Measurements from ENCODE around the gene MICAL2.

DNA sequence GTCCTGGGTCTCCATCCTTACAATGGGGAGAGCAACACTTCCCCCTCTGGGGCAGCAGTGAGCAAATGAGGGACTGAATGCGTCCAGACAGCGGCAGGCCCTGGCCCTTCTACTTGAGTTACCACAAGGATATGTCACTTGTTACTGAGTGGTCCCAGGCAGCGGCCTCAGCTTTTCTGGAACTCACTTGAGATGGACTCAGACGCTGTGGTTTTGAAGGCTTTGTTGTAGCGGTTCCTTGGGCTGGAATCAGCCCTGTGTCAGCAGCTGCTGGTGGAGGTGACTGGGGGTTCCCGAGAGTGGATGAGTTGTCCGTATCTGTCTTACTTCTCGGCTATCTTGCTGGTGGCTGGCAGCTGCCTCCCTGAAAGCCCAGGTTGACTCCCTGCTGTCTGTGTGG, 77.0 kb downstream of the MICAL2 start:
- TF ChIP-seq, protein P1, sequence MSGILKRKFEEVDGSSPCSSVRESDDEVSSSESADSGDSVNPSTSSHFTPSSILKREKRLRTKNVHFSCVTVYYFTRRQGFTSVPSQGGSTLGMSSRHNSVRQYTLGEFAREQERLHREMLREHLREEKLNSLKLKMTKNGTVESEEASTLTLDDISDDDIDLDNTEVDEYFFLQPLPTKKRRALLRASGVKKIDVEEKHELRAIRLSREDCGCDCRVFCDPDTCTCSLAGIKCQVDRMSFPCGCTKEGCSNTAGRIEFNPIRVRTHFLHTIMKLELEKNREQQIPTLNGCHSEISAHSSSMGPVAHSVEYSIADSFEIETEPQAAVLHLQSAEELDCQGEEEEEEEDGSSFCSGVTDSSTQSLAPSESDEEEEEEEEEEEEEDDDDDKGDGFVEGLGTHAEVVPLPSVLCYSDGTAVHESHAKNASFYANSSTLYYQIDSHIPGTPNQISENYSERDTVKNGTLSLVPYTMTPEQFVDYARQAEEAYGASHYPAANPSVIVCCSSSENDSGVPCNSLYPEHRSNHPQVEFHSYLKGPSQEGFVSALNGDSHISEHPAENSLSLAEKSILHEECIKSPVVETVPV (CRISPR knock-in tag; IDR thresholded peaks at IDR 0.05) = no peak
- no peak for TF ChIP-seq RARB (CRISPR knock-in tag; IDR thresholded peaks at IDR 0.05)
- no peak for TF ChIP-seq ARNTL (CRISPR knock-in tag; IDR thresholded peaks at IDR 0.05; ENCODE audit: borderline replicate concordance, low read depth)
- no peak for TF ChIP-seq ZFP3 (CRISPR knock-in tag; IDR thresholded peaks at IDR 0.05)
- no peak for TF ChIP-seq PPARA (CRISPR knock-in tag; IDR thresholded peaks at IDR 0.05; ENCODE audit: borderline replicate concordance)
